GM23338 (cell line): Measurements from ENCODE around the gene PDE1A. TPM values are rescaled to one million over a fixed set of nuclear protein-coding genes. Genes with fewer than 3 reads are reported as not detected.

Experiments used
- ATAC-seq: fragments of 200-7000 bp; cut with Tn5 transposase; 3 replicates; pipeline ENCODE4 v1.9.1; 2020
- DNase-seq: peaks from one replicate; pipeline ENCODE4 v3.0.0-alpha.2; 2015; ENCODE audit warnings: low spot score
- H2AFZ ChIP-seq: fragments of 200-600 bp; sonication (generic); 2 replicates; pipeline ENCODE4 v1.8.0; 2016; ENCODE audit warnings: antibody characterized with exemption, mild to moderate bottlenecking, moderate library complexity
- H3F3A ChIP-seq: fragments of 200-600 bp; sonication (generic); replicated peaks from 2 replicates; pipeline ENCODE4 v1.8.0; 2017; ENCODE audit warnings: antibody characterized with exemption, mixed run types, low read depth
- H3K27ac ChIP-seq: fragments of 200-600 bp; sonication (generic); 2 replicates; pipeline ENCODE4 v1.6.1; 2016; ENCODE audit warnings: low read depth
- H3K27me3 ChIP-seq: fragments of 200-600 bp; sonication (generic); 2 replicates; pipeline ENCODE4 v1.8.0; 2016; ENCODE audit warnings: mild to moderate bottlenecking, mixed run types, moderate library complexity; ENCODE audit not compliant: insufficient read depth
- H3K36me3 ChIP-seq: fragments of 200-600 bp; sonication (generic); 2 replicates; pipeline ENCODE4 v1.8.0; 2016; ENCODE audit warnings: mild to moderate bottlenecking; ENCODE audit not compliant: insufficient read depth
- H3K4me1 ChIP-seq: fragments of 200-600 bp; sonication (generic); 2 replicates; pipeline ENCODE4 v1.8.0; 2016; ENCODE audit warnings: mild to moderate bottlenecking, moderate library complexity; ENCODE audit not compliant: insufficient read depth
- H3K4me2 ChIP-seq: fragments of 200-600 bp; sonication (generic); 2 replicates; pipeline ENCODE4 v1.7.1; 2017; ENCODE audit warnings: mixed run types
- H3K4me3 ChIP-seq: fragments of 200-600 bp; sonication (generic); 2 replicates; pipeline ENCODE4 v1.6.1; 2016; ENCODE audit warnings: mixed run types
- H3K79me2 ChIP-seq: fragments of 200-600 bp; sonication (generic); replicated peaks from 2 replicates; pipeline ENCODE4 v1.8.0; 2017; ENCODE audit warnings: mild to moderate bottlenecking; ENCODE audit not compliant: insufficient read depth
- H3K9me2 ChIP-seq: fragments of 200-600 bp; sonication (generic); 2 replicates; pipeline ENCODE4 v1.8.0; 2017; ENCODE audit not compliant: insufficient read depth
- H4K20me1 ChIP-seq: fragments of 200-600 bp; sonication (generic); replicated peaks from 2 replicates; pipeline ENCODE4 v1.8.0; 2017; ENCODE audit warnings: mild to moderate bottlenecking; ENCODE audit not compliant: insufficient read depth
- H3K27ac Mint-ChIP-seq: 2 replicates; pipeline ENCODE4 v1.8.0; 2020; ENCODE audit warnings: inconsistent platforms, mild to moderate bottlenecking, moderate library complexity, mixed read lengths
- H3K27me3 Mint-ChIP-seq: 3 replicates; pipeline ENCODE4 v1.8.0; 2022; ENCODE audit warnings: low read depth, mild to moderate bottlenecking, moderate library complexity, mixed read lengths, inconsistent platforms; ENCODE audit not compliant: insufficient read depth, poor library complexity
- H3K36me3 Mint-ChIP-seq: 3 replicates; pipeline ENCODE4 v1.8.0; 2021; ENCODE audit warnings: low read depth, mild to moderate bottlenecking, inconsistent platforms, moderate library complexity, mixed read lengths
- H3K4me1 Mint-ChIP-seq: 3 replicates; pipeline ENCODE4 v1.8.0; 2020; ENCODE audit warnings: mild to moderate bottlenecking, inconsistent platforms, mixed read lengths
- H3K4me3 Mint-ChIP-seq: 3 replicates; pipeline ENCODE4 v1.8.0; 2021; ENCODE audit warnings: moderate library complexity, mild to moderate bottlenecking, inconsistent platforms, mixed read lengths
- H3K9me3 Mint-ChIP-seq: 3 replicates; pipeline ENCODE4 v1.8.0; 2020; ENCODE audit warnings: moderate library complexity, mild to moderate bottlenecking, inconsistent platforms, mixed read lengths
- polyA plus RNA-seq: library from polyadenylated mRNA; unstranded; fragments of >200 nt; fragmentation: Nextera tagmentation; extraction: Ambion mirVana; gene quantifications from 2 replicates; pipeline ENCODE4 v1.2.1, GENCODE V29; 2016
- total RNA-seq: library from RNA; depleted of rRNA; stranded (reverse); fragments of >200 nt; shearing (Covaris generic); gene quantifications from 2 replicates; pipeline ENCODE4 v1.2.3, GENCODE V29; 2014
- TF ChIP-seq, protein P1 (sequence below): fragments of 250-450 bp; sonication (Bioruptor Pico); IDR thresholded peaks from 2 replicates; pipeline ENCODE4 v1.5.0; 2020; ENCODE audit warnings: mild to moderate bottlenecking, moderate library complexity
- TF ChIP-seq, protein P2 (sequence below): IDR thresholded peaks from one replicate; pipeline ENCODE4 v1.6.1; 2018; ENCODE audit warnings: antibody characterized with exemption; ENCODE audit not compliant: unreplicated experiment

Gene PDE1A
- total and polyA plus RNA-seq, 2 experiments from 2014 or later = 0.28 to 0.31 TPM

DNA sequence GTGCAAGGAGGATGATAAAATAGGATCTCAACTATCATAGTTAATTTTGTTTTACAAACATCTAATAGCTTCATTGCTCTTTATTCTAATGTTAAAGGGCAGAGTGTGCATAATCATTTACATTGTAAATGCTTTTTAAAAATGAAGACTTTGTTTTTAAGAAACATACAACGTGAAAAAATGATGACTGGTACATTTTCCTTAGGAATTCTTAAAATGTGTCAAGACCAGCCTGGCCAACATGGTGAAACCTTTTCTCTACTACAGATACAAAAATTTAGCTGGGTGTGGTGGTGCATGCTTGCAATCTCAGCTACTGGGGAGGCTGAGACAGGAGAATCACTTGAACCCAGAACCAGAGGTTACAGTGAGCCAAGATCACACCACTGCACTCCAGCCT is 179.0 kb downstream of the PDE1A start:
- no peak for ATAC-seq
- Histone ChIP-seq H3F3A (no peaks in the 10 kb centered on the region), H3K27ac (no peak overlapping the region), H4K20me1 (no peaks in the 10 kb centered on the region), H3K36me3 (no peaks in the 10 kb centered on the region), H3K9me2 (peaks cover 17% of the 10 kb centered on the region; the same call in 1 of the 2 replicates), H3K4me1 (peaks cover 3% of the 10 kb centered on the region; the same call in 1 of the 2 replicates), H3K27me3 (no peaks in the 10 kb centered on the region), H3K79me2 (no peaks in the 10 kb centered on the region), H3K4me3 (no peak overlapping the region), H3K4me2 (no peak overlapping the region), H2AFZ (no peak overlapping the region)
- TF ChIP-seq, protein P1, sequence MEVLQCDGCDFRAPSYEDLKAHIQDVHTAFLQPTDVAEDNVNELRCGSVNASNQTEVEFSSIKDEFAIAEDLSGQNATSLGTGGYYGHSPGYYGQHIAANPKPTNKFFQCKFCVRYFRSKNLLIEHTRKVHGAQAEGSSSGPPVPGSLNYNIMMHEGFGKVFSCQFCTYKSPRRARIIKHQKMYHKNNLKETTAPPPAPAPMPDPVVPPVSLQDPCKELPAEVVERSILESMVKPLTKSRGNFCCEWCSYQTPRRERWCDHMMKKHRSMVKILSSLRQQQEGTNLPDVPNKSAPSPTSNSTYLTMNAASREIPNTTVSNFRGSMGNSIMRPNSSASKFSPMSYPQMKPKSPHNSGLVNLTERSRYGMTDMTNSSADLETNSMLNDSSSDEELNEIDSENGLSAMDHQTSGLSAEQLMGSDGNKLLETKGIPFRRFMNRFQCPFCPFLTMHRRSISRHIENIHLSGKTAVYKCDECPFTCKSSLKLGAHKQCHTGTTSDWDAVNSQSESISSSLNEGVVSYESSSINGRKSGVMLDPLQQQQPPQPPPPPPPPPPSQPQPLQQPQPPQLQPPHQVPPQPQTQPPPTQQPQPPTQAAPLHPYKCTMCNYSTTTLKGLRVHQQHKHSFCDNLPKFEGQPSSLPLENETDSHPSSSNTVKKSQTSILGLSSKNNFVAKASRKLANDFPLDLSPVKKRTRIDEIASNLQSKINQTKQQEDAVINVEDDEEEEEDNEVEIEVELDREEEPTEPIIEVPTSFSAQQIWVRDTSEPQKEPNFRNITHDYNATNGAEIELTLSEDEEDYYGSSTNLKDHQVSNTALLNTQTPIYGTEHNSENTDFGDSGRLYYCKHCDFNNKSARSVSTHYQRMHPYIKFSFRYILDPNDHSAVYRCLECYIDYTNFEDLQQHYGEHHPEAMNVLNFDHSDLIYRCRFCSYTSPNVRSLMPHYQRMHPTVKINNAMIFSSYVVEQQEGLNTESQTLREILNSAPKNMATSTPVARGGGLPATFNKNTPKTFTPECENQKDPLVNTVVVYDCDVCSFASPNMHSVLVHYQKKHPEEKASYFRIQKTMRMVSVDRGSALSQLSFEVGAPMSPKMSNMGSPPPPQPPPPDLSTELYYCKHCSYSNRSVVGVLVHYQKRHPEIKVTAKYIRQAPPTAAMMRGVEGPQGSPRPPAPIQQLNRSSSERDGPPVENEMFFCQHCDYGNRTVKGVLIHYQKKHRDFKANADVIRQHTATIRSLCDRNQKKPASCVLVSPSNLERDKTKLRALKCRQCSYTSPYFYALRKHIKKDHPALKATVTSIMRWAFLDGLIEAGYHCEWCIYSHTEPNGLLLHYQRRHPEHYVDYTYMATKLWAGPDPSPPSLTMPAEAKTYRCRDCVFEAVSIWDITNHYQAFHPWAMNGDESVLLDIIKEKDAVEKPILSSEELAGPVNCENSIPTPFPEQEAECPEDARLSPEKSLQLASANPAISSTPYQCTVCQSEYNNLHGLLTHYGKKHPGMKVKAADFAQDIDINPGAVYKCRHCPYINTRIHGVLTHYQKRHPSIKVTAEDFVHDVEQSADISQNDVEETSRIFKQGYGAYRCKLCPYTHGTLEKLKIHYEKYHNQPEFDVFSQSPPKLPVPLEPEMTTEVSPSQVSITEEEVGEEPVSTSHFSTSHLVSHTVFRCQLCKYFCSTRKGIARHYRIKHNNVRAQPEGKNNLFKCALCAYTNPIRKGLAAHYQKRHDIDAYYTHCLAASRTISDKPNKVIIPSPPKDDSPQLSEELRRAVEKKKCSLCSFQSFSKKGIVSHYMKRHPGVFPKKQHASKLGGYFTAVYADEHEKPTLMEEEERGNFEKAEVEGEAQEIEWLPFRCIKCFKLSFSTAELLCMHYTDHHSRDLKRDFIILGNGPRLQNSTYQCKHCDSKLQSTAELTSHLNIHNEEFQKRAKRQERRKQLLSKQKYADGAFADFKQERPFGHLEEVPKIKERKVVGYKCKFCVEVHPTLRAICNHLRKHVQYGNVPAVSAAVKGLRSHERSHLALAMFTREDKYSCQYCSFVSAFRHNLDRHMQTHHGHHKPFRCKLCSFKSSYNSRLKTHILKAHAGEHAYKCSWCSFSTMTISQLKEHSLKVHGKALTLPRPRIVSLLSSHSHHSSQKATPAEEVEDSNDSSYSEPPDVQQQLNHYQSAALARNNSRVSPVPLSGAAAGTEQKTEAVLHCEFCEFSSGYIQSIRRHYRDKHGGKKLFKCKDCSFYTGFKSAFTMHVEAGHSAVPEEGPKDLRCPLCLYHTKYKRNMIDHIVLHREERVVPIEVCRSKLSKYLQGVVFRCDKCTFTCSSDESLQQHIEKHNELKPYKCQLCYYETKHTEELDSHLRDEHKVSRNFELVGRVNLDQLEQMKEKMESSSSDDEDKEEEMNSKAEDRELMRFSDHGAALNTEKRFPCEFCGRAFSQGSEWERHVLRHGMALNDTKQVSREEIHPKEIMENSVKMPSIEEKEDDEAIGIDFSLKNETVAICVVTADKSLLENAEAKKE (CRISPR knock-in tag) = no peak
- TF ChIP-seq, protein P2, sequence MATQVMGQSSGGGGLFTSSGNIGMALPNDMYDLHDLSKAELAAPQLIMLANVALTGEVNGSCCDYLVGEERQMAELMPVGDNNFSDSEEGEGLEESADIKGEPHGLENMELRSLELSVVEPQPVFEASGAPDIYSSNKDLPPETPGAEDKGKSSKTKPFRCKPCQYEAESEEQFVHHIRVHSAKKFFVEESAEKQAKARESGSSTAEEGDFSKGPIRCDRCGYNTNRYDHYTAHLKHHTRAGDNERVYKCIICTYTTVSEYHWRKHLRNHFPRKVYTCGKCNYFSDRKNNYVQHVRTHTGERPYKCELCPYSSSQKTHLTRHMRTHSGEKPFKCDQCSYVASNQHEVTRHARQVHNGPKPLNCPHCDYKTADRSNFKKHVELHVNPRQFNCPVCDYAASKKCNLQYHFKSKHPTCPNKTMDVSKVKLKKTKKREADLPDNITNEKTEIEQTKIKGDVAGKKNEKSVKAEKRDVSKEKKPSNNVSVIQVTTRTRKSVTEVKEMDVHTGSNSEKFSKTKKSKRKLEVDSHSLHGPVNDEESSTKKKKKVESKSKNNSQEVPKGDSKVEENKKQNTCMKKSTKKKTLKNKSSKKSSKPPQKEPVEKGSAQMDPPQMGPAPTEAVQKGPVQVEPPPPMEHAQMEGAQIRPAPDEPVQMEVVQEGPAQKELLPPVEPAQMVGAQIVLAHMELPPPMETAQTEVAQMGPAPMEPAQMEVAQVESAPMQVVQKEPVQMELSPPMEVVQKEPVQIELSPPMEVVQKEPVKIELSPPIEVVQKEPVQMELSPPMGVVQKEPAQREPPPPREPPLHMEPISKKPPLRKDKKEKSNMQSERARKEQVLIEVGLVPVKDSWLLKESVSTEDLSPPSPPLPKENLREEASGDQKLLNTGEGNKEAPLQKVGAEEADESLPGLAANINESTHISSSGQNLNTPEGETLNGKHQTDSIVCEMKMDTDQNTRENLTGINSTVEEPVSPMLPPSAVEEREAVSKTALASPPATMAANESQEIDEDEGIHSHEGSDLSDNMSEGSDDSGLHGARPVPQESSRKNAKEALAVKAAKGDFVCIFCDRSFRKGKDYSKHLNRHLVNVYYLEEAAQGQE = no peak
- no peak for DNase-seq
- Mint-ChIP-seq H3K36me3 (no peaks in the 10 kb centered on the region), H3K4me3 (no peak overlapping the region), H3K27me3 (no peaks in the 10 kb centered on the region), H3K4me1 (peaks cover 8% of the 10 kb centered on the region; the same call in 2 of the 3 replicates), H3K27ac (no peak overlapping the region), H3K9me3 (no peaks in the 10 kb centered on the region)
